Neural cell (in vitro differentiated cells): ENCODE data around the gene PAPLN. TPM values are rescaled to one million over a fixed set of nuclear protein-coding genes. Genes with fewer than 3 reads are reported as not detected.

Source experiments
- H2AFZ ChIP-seq: fragments of 200-600, 300-800 bp; sonication (generic), shearing (Covaris generic); 2 replicates; pipeline ENCODE4 v1.6.0; 2014; ENCODE audit warnings: low read depth, mild to moderate bottlenecking, antibody characterized with exemption, low read length, moderate library complexity
- H3F3A ChIP-seq: fragments of 200-600 bp; shearing (Covaris generic); 2 replicates; pipeline ENCODE4 v1.6.1; 2016; ENCODE audit warnings: mild to moderate bottlenecking, moderate library complexity, mixed read lengths, antibody characterized with exemption, low read length; ENCODE audit not compliant: insufficient read depth, poor library complexity, severe bottlenecking
- H3K27ac ChIP-seq: fragments of 200-600, 300-800 bp; sonication (generic), shearing (Covaris generic); 2 replicates; pipeline ENCODE4 v1.5.1; 2014; ENCODE audit warnings: mild to moderate bottlenecking, low read length, moderate library complexity
- H3K27me3 ChIP-seq: fragments of 300-800, 200-600 bp; sonication (generic), shearing (Covaris generic); 2 replicates; pipeline ENCODE4 v1.6.0; 2014; ENCODE audit warnings: mild to moderate bottlenecking, low read depth, low read length, moderate library complexity; ENCODE audit not compliant: insufficient read depth
- H3K36me3 ChIP-seq: fragments of 300-800, 200-600 bp; sonication (generic), shearing (Covaris generic); 2 replicates; pipeline ENCODE4 v1.5.1; 2014; ENCODE audit warnings: mild to moderate bottlenecking, antibody characterized with exemption, low read length, moderate library complexity; ENCODE audit not compliant: insufficient read depth
- H3K4me2 ChIP-seq: fragments of 300-800, 200-600 bp; sonication (generic), shearing (Covaris generic); 2 replicates; pipeline ENCODE4 v1.6.0; 2014; ENCODE audit warnings: mild to moderate bottlenecking, low read length
- H3K4me3 ChIP-seq: fragments of 300-800, 200-600 bp; sonication (generic), shearing (Covaris generic); 2 replicates; pipeline ENCODE4 v1.5.1; 2014; ENCODE audit warnings: mild to moderate bottlenecking, low read length, moderate library complexity
- H3K79me2 ChIP-seq: fragments of 200-600 bp; shearing (Covaris generic); replicated peaks from 2 replicates; pipeline ENCODE4 v1.6.0; 2014; ENCODE audit warnings: mild to moderate bottlenecking, low read length, moderate library complexity; ENCODE audit not compliant: insufficient read depth
- H3K9ac ChIP-seq: fragments of 300-800, 200-600 bp; sonication (generic), shearing (Covaris generic); 2 replicates; pipeline ENCODE4 v1.6.1; 2016; ENCODE audit warnings: mild to moderate bottlenecking, low read length, mixed read lengths
- H3K9me2 ChIP-seq: fragments of 200-600 bp; shearing (Covaris generic); 2 replicates; pipeline ENCODE4 v1.6.1; 2016; ENCODE audit warnings: mild to moderate bottlenecking, low read length, mixed read lengths; ENCODE audit not compliant: insufficient read depth
- H3K9me3 ChIP-seq: fragments of 200-600, 300-800 bp; sonication (generic), shearing (Covaris generic); 2 replicates; pipeline ENCODE4 v1.6.1; 2016; ENCODE audit warnings: mild to moderate bottlenecking, mixed run types, low read length, moderate library complexity, mixed read lengths
- H4K20me1 ChIP-seq: fragments of 200-600 bp; shearing (Covaris generic); 2 replicates; pipeline ENCODE4 v1.6.1; 2016; ENCODE audit warnings: mild to moderate bottlenecking, mixed run types; ENCODE audit not compliant: insufficient read depth
- EP300 ChIP-seq: fragments of 450-650 bp; conservative IDR thresholded peaks from 2 replicates; pipeline ENCODE4 v1.6.1; 2014; ENCODE audit warnings: antibody characterized with exemption, mild to moderate bottlenecking, moderate library complexity; ENCODE audit not compliant: poor library complexity, severe bottlenecking
- EZH2 ChIP-seq: fragments of 200-600, 300-800 bp; shearing (Covaris generic), sonication (generic); IDR thresholded peaks from 2 replicates; pipeline ENCODE4 v1.6.1; 2014; ENCODE audit warnings: antibody characterized with exemption, low read length, borderline replicate concordance, mild to moderate bottlenecking; ENCODE audit not compliant: insufficient read depth, poor library complexity, severe bottlenecking
- MXI1 ChIP-seq: fragments of 450-650 bp; conservative IDR thresholded peaks from 2 replicates; pipeline ENCODE4 v1.6.1; 2014; ENCODE audit warnings: antibody characterized with exemption, mild to moderate bottlenecking; ENCODE audit not compliant: poor library complexity, severe bottlenecking
- POLR2AphosphoS5 ChIP-seq: IDR thresholded peaks from 2 replicates; pipeline ENCODE4 v1.6.1; 2012
- RAD21 ChIP-seq: fragments of 450-650 bp; conservative IDR thresholded peaks from 2 replicates; pipeline ENCODE4 v1.6.1; 2014; ENCODE audit warnings: antibody characterized with exemption, mild to moderate bottlenecking, moderate library complexity
- SMC3 ChIP-seq: fragments of 450-650 bp; conservative IDR thresholded peaks from 2 replicates; pipeline ENCODE4 v1.6.1; 2014; ENCODE audit warnings: antibody characterized with exemption, mild to moderate bottlenecking, moderate library complexity; ENCODE audit not compliant: poor library complexity
- TAF1 ChIP-seq: IDR thresholded peaks from 2 replicates; pipeline ENCODE4 v1.6.1; 2012; ENCODE audit warnings: low read depth
- polyA plus RNA-seq: library from polyadenylated mRNA; depleted of rRNA; stranded (reverse); fragments of >200 nt; gene quantifications from 2 replicates; pipeline ENCODE4 v1.2.3, GENCODE V29; 2014
- TF ChIP-seq, protein P1 (sequence below): fragments of 450-650 bp; IDR thresholded peaks from 2 replicates; pipeline ENCODE4 v1.5.1; 2014; ENCODE audit warnings: antibody characterized with exemption, mild to moderate bottlenecking, moderate library complexity; ENCODE audit not compliant: poor library complexity, severe bottlenecking
- TF ChIP-seq, protein P2 (sequence below): IDR thresholded peaks from 2 replicates; pipeline ENCODE4 v1.6.1; 2012; ENCODE audit warnings: borderline replicate concordance

PAPLN gene
- polyA plus RNA-seq, 1 donor from 2014 or later = 0.14 TPM

GRCh38 chr14:73225496-73225895 lies 11.8 kb upstream of the PAPLN start:
- H3K9me3 ChIP-seq = no peaks in the 10 kb centered on the region
- H3K9ac ChIP-seq = no peak overlapping the region
- no peaks in the 10 kb centered on the region for H3K27me3 ChIP-seq
- TF ChIP-seq SMC3 = no peak
- no peak for TF ChIP-seq RAD21
- TF ChIP-seq TAF1 = no peak
- TF ChIP-seq, protein P1, sequence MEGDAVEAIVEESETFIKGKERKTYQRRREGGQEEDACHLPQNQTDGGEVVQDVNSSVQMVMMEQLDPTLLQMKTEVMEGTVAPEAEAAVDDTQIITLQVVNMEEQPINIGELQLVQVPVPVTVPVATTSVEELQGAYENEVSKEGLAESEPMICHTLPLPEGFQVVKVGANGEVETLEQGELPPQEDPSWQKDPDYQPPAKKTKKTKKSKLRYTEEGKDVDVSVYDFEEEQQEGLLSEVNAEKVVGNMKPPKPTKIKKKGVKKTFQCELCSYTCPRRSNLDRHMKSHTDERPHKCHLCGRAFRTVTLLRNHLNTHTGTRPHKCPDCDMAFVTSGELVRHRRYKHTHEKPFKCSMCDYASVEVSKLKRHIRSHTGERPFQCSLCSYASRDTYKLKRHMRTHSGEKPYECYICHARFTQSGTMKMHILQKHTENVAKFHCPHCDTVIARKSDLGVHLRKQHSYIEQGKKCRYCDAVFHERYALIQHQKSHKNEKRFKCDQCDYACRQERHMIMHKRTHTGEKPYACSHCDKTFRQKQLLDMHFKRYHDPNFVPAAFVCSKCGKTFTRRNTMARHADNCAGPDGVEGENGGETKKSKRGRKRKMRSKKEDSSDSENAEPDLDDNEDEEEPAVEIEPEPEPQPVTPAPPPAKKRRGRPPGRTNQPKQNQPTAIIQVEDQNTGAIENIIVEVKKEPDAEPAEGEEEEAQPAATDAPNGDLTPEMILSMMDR = no peak
- no peak for TF ChIP-seq MXI1
- no peak for TF ChIP-seq EZH2
- no peak for TF ChIP-seq EP300
- TF ChIP-seq POLR2AphosphoS5 = no peak
- TF ChIP-seq, protein P2, sequence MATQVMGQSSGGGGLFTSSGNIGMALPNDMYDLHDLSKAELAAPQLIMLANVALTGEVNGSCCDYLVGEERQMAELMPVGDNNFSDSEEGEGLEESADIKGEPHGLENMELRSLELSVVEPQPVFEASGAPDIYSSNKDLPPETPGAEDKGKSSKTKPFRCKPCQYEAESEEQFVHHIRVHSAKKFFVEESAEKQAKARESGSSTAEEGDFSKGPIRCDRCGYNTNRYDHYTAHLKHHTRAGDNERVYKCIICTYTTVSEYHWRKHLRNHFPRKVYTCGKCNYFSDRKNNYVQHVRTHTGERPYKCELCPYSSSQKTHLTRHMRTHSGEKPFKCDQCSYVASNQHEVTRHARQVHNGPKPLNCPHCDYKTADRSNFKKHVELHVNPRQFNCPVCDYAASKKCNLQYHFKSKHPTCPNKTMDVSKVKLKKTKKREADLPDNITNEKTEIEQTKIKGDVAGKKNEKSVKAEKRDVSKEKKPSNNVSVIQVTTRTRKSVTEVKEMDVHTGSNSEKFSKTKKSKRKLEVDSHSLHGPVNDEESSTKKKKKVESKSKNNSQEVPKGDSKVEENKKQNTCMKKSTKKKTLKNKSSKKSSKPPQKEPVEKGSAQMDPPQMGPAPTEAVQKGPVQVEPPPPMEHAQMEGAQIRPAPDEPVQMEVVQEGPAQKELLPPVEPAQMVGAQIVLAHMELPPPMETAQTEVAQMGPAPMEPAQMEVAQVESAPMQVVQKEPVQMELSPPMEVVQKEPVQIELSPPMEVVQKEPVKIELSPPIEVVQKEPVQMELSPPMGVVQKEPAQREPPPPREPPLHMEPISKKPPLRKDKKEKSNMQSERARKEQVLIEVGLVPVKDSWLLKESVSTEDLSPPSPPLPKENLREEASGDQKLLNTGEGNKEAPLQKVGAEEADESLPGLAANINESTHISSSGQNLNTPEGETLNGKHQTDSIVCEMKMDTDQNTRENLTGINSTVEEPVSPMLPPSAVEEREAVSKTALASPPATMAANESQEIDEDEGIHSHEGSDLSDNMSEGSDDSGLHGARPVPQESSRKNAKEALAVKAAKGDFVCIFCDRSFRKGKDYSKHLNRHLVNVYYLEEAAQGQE = no peak
- no peaks in the 10 kb centered on the region for H4K20me1 ChIP-seq
- H3F3A ChIP-seq = no peaks in the 10 kb centered on the region
- H3K9me2 ChIP-seq = no peaks in the 10 kb centered on the region
- no peaks in the 10 kb centered on the region for H3K79me2 ChIP-seq
- H3K4me3 ChIP-seq = no peak overlapping the region
- H3K27ac ChIP-seq = no peak overlapping the region
- no peak overlapping the region for H2AFZ ChIP-seq
- H3K36me3 ChIP-seq = peaks cover 5% of the 10 kb centered on the region
- no peak overlapping the region for H3K4me2 ChIP-seq

- Histone ChIP-seq H3K9me3 (no peaks in the 10 kb centered on the region), H4K20me1 (no peaks in the 10 kb centered on the region), H3K36me3 (peaks cover 5% of the 10 kb centered on the region), H3K9ac (no peak overlapping the region), H3K4me2 (no peak overlapping the region), H3K27me3 (no peaks in the 10 kb centered on the region), H3K79me2 (no peaks in the 10 kb centered on the region), H3K9me2 (no peaks in the 10 kb centered on the region), H3K4me3 (no peak overlapping the region), H2AFZ (no peak overlapping the region), H3K27ac (no peak overlapping the region), H3F3A (no peaks in the 10 kb centered on the region)
- no peak for TF ChIP-seq POLR2AphosphoS5
- no peak for TF ChIP-seq RAD21
- TF ChIP-seq MXI1 = no peak
- no peak for TF ChIP-seq EP300
These were observed 9.2 kb upstream of the PAPLN start for GRCh38 chr14:73227812-73228781.
